A549 (cell line): Measurements from ENCODE around the gene AUTS2. TPM values are rescaled to one million over a fixed set of nuclear protein-coding genes. Genes with fewer than 3 reads are reported as not detected.

ENCODE experiments used
- ATAC-seq, 2 experiments: fragments of 200-7000 bp in 1 of 2; fragments of >200 bp in 1 of 2; cut with Nextera tagmentation in 1 of 2; cut with Tn5 transposase in 1 of 2; 3 replicates each; pipeline versions ENCODE4 v1.8.0 to v1.9.1; 2018 to 2020; ENCODE audit warnings: mild to moderate bottlenecking in 1 of 2, moderate library complexity in 1 of 2
- CTCF ChIA-PET: fragments of 300-600 bp; sonication (Branson Sonifier 250); formaldehyde crosslinking; extraction: SDS; loops from one replicate; lab custom pipeline; 2021; ENCODE audit warnings: antibody characterized with exemption, inconsistent platforms; lab: Yijun Ruan, JAX
- POLR2A ChIA-PET: fragments of 350-600 bp; formaldehyde crosslinking; extraction: SDS; loops from one replicate; lab custom pipeline; 2021; ENCODE audit warnings: antibody characterized with exemption, inconsistent platforms; lab: Yijun Ruan, JAX
- DNase-seq, 2 experiments: peaks; one replicate each; pipeline versions ENCODE4 v3.0.0 to v3.0.0-alpha.2; 2011 to 2016; ENCODE audit warnings: low read depth in 1 of 2, low spot score in 1 of 2
- FAIRE-seq: peaks from 2 replicates; lab custom pipeline; 2011; peaks lifted over from hg19 to GRCh38; lab: Jason Lieb, UNC
- H3K27ac ChIP-seq, 2 experiments: fragments of >200 bp; sonication (Bioruptor Twin); formaldehyde crosslinking; 3 replicates each; pipeline ENCODE4 v1.5.1; 2016 to 2017
- H3K4me1 ChIP-seq: fragments of >200 bp; sonication (Bioruptor Twin); formaldehyde crosslinking; 3 replicates; pipeline ENCODE4 v1.6.1; 2016
- H3K4me2 ChIP-seq: fragments of >200 bp; sonication (Bioruptor Twin); formaldehyde crosslinking; 3 replicates; pipeline ENCODE4 v1.6.1; 2016
- H3K4me3 ChIP-seq: fragments of >200 bp; sonication (Bioruptor Twin); formaldehyde crosslinking; 3 replicates; pipeline ENCODE4 v1.5.1; 2016
- H3K9me3 ChIP-seq: fragments of >200 bp; sonication (Bioruptor Twin); formaldehyde crosslinking; 3 replicates; pipeline ENCODE4 v1.6.1; 2016
- BHLHE40 ChIP-seq: IDR thresholded peaks from 2 replicates; pipeline ENCODE4 v1.6.1; 2012; ENCODE audit warnings: low read depth, low read length, inconsistent platforms
- CHD2 ChIP-seq: fragments of 150-350 bp; IDR thresholded peaks from 2 replicates; pipeline ENCODE4 v1.6.1; 2014; ENCODE audit warnings: low read length; ENCODE audit not compliant: partially characterized antibody
- FOSL2 ChIP-seq, 2 experiments: fragments of 450-650 bp in 1 of 2; fragments of >200 bp in 1 of 2; sonication (Bioruptor Twin) in 1 of 2; formaldehyde crosslinking; IDR thresholded peaks; 2 replicates each; pipeline versions ENCODE4 v1.5.0 to v1.6.1; 2016 to 2020; ENCODE audit warnings: mild to moderate bottlenecking in 1 of 2, moderate library complexity in 1 of 2
- GATA3 ChIP-seq: IDR thresholded peaks from 2 replicates; pipeline ENCODE4 v1.6.1; 2012; ENCODE audit warnings: borderline replicate concordance
- HEYL ChIP-seq: fragments of 250-450 bp; sonication (Bioruptor Pico); IDR thresholded peaks from 2 replicates; pipeline ENCODE4 v1.8.0; 2021; ENCODE audit warnings: mild to moderate bottlenecking, moderate library complexity
- HOXA7 ChIP-seq: fragments of 250-450 bp; sonication (Bioruptor Pico); IDR thresholded peaks from 2 replicates; pipeline ENCODE4 v1.5.0; 2020; ENCODE audit warnings: mild to moderate bottlenecking, moderate library complexity
- HOXB13 ChIP-seq: fragments of 250-450 bp; sonication (Bioruptor Pico); IDR thresholded peaks from 2 replicates; pipeline ENCODE4 v1.5.0; 2020; ENCODE audit warnings: low read depth, mild to moderate bottlenecking, moderate library complexity
- HOXB5 ChIP-seq: fragments of 250-450 bp; sonication (Bioruptor Pico); IDR thresholded peaks from 2 replicates; pipeline ENCODE4 v1.5.0; 2020; ENCODE audit warnings: mild to moderate bottlenecking, moderate library complexity
- JUN ChIP-seq, 2 experiments: fragments of >200 bp; sonication (Bioruptor Twin); formaldehyde crosslinking; IDR thresholded peaks; 2 replicates in 1 of 2; 3 replicates in 1 of 2; pipeline ENCODE4 v1.6.1; 2016 to 2017
- JUNB ChIP-seq: fragments of >200 bp; sonication (Bioruptor Twin); formaldehyde crosslinking; IDR thresholded peaks from 2 replicates; pipeline ENCODE4 v1.6.1; 2016
- KDM5A ChIP-seq: fragments of 200-600 bp; sonication (generic); IDR thresholded peaks from 2 replicates; pipeline ENCODE4 v1.6.1; 2016; ENCODE audit warnings: antibody characterized with exemption, mild to moderate bottlenecking
- MAFK ChIP-seq: fragments of 450-650 bp; IDR thresholded peaks from 2 replicates; pipeline ENCODE4 v1.6.1; 2014; ENCODE audit not compliant: partially characterized antibody
- MAZ ChIP-seq: fragments of 150-350 bp; IDR thresholded peaks from 2 replicates; pipeline ENCODE4 v1.6.1; 2014; ENCODE audit warnings: antibody characterized with exemption, low read depth, low read length, borderline replicate concordance
- NPAS2 ChIP-seq: fragments of 250-450 bp; sonication (Bioruptor Pico); IDR thresholded peaks from 2 replicates; pipeline ENCODE4 v1.8.0; 2022; ENCODE audit warnings: mild to moderate bottlenecking, moderate library complexity, borderline replicate concordance
- PHF8 ChIP-seq: fragments of 200-600 bp; sonication (generic); IDR thresholded peaks from 2 replicates; pipeline ENCODE4 v1.6.1; 2016; ENCODE audit warnings: low read depth, mild to moderate bottlenecking, antibody characterized with exemption, moderate library complexity, borderline replicate concordance
- POLR2AphosphoS2 ChIP-seq: conservative IDR thresholded peaks from 2 replicates; pipeline ENCODE4 v1.6.1; 2012; ENCODE audit warnings: low read length, improper control_type of control experiment, inconsistent platforms
- RAD21 ChIP-seq, 2 experiments: fragments of >200 bp in 1 of 2; sonication (Bioruptor Twin) in 1 of 2; formaldehyde crosslinking in 1 of 2; IDR thresholded peaks in 1 of 2; conservative IDR thresholded peaks in 1 of 2; 2 replicates in 1 of 2; 3 replicates in 1 of 2; pipeline ENCODE4 v1.6.1; 2012 to 2018; ENCODE audit warnings: inconsistent platforms in 1 of 2
- RCOR1 ChIP-seq: fragments of 150-350 bp; IDR thresholded peaks from 2 replicates; pipeline ENCODE4 v1.6.1; 2014; ENCODE audit warnings: antibody characterized with exemption, low read length, low read depth
- SMC3 ChIP-seq: fragments of >200 bp; sonication (Bioruptor Twin); formaldehyde crosslinking; IDR thresholded peaks from 3 replicates; pipeline ENCODE4 v1.6.1; 2018; ENCODE audit warnings: inconsistent platforms
- SREBF2 ChIP-seq: fragments of 450-650 bp; IDR thresholded peaks from 2 replicates; pipeline ENCODE4 v1.6.1; 2014; ENCODE audit warnings: mild to moderate bottlenecking, moderate library complexity
- TFCP2L1 ChIP-seq: fragments of 250-450 bp; sonication (Bioruptor Pico); IDR thresholded peaks from 2 replicates; pipeline ENCODE4 v1.5.0; 2021; ENCODE audit warnings: mild to moderate bottlenecking
- TP53 ChIP-seq: fragments of 250-450 bp; sonication (Bioruptor Pico); IDR thresholded peaks from 2 replicates; pipeline ENCODE4 v1.5.0; 2021; ENCODE audit warnings: mild to moderate bottlenecking, moderate library complexity
- ZFP36 ChIP-seq: fragments of 450-650 bp; IDR thresholded peaks from 2 replicates; pipeline ENCODE4 v1.6.1; 2014; ENCODE audit warnings: borderline replicate concordance; ENCODE audit not compliant: partially characterized antibody
- ZSCAN20 ChIP-seq: fragments of 250-450 bp; sonication (Bioruptor Pico); IDR thresholded peaks from 2 replicates; pipeline ENCODE4 v1.8.0; 2022; ENCODE audit warnings: mild to moderate bottlenecking, moderate library complexity
- WGBS: methylation state at CpG from one replicate; pipeline ENCODE4 v1.1.6; 2017; ENCODE audit errors: missing lambda C conversion rate; 5-methylcytosine and 5-hydroxymethylcytosine counted together
- polyA plus RNA-seq, 4 experiments: library from polyadenylated mRNA; depleted of rRNA in 3 of 4; stranded (reverse); fragments of >200 nt; fragmentation: RNase III in 1 of 4; extraction: RNeasy Plus Mini Kit Qiagen cat#74134 plus additional on column Dnase treatment in 1 of 4; gene quantifications; 2 replicates in 3 of 4; 3 replicates in 1 of 4; pipeline ENCODE4 v1.2.3, GENCODE V29; 2011 to 2017
- TF ChIP-seq, protein P1 (sequence below): fragments of 250-450 bp; sonication (Bioruptor Pico); IDR thresholded peaks from 2 replicates; pipeline ENCODE4 v1.5.0; 2020; ENCODE audit warnings: low read depth, mild to moderate bottlenecking, moderate library complexity

Gene AUTS2
- polyA plus RNA-seq, 2 of the 4 experiments (the other 2 are of a cell fraction), result 1.6 to 3.6 TPM

DNA sequence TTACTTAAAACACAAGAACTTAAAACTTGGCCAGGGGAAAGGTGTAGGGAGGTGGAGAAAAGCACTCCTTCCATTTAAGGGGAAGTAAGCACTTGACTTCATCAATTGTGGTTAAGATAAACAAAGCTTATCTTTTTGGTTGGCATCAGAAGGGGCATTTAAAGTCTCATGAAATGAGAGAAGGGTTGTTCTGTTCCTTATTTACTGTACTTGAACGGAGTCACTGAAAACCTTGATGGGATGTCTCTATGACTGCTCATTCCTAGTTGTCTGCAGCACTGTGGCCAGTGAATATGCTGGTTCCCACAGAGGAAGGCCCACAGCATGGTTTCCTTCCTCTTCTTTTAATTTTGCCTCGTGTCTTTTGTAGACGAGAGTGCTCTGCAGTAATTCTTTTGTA lies 229.3 kb downstream of the AUTS2 start:
- ChIA-PET CTCF (interaction anchor here (0.7 to 1.5 kb wide), 3 partner anchors 11 to 22 kb away, joined by 3 read pairs; no protein-coding TSS in a partner anchor), POLR2A (no interaction called here)
- no peak for TF ChIP-seq POLR2AphosphoS2
- TF ChIP-seq BHLHE40, result no peak
- TF ChIP-seq HOXB13 (CRISPR knock-in tag), result no peak
- TF ChIP-seq TFCP2L1 (CRISPR knock-in tag), result no peak
- TF ChIP-seq RAD21 (conservative IDR thresholded peaks at IDR 0.05 in 1 of 2, IDR thresholded peaks at IDR 0.05 in 1 of 2), result no peak
- no peak for TF ChIP-seq HEYL (CRISPR knock-in tag)
- no peak for TF ChIP-seq RCOR1
- no peak for TF ChIP-seq FOSL2 (IDR thresholded peaks at IDR 0.05)
- TF ChIP-seq FOSL2 (CRISPR knock-in tag; IDR thresholded peaks at IDR 0.05), result no peak
- no peak for TF ChIP-seq KDM5A
- no peak for TF ChIP-seq CHD2
- no peak for TF ChIP-seq SMC3
- no peak for TF ChIP-seq GATA3
- TF ChIP-seq NPAS2 (CRISPR knock-in tag), result no peak
- no peak for TF ChIP-seq MAFK
- no peak for TF ChIP-seq SREBF2
- TF ChIP-seq TP53, result no peak
- H3K4me1 ChIP-seq, result 0 out of 3 replicates have a peak, but pooled peaks cover 3% of the 10 kb centered on the region
- no peak overlapping the region for H3K27ac ChIP-seq
- ATAC-seq (no peak), FAIRE-seq (no peak), DNase-seq (no peak)
- no peak overlapping the region for H3K4me3 ChIP-seq
- peaks cover 5% of the 10 kb centered on the region for H3K9me3 ChIP-seq
- 31% methylated on average over 3 of the region's 3 CpGs for WGBS
- H3K4me2 ChIP-seq, result no peak overlapping the region

- Histone ChIP-seq H3K4me1 (0 out of 3 replicates have a peak, but pooled peaks cover 4% of the 10 kb centered on the region), H3K27ac (no peak overlapping the region), H3K9me3 (peaks cover 5% of the 10 kb centered on the region), H3K4me3 (no peak overlapping the region), H3K4me2 (no peak overlapping the region)
- POLR2A ChIA-PET, result no interaction called here
- no peak for TF ChIP-seq HOXB5
- TF ChIP-seq HOXA7, result no peak
- TF ChIP-seq ZFP36, result no peak
- TF ChIP-seq RAD21 (conservative IDR thresholded peaks at IDR 0.05 in 1 of 2, IDR thresholded peaks at IDR 0.05 in 1 of 2), result no peak
- ATAC-seq, result no peak
- WGBS, result 0% methylated on average over 2 of the region's 2 CpGs
- FAIRE-seq, result no peak
- CTCF ChIA-PET, result no interaction called here
- DNase-seq, result no peak
Measured at GRCh38 chr7:69832356-69832755, 234.1 kb downstream of the AUTS2 start.

GRCh38 chr7:69833964-69834363 lies 235.7 kb downstream of the AUTS2 start:
- WGBS, result 50% methylated on average over 6 of the region's 6 CpGs
- Histone ChIP-seq H3K4me1 (0 out of 3 replicates have a peak, but pooled peaks cover 6% of the 10 kb centered on the region), H3K9me3 (peaks cover 4% of the 10 kb centered on the region; the same call in 2 of the 3 replicates), H3K4me2 (no peak overlapping the region), H3K27ac (no peak overlapping the region), H3K4me3 (no peak overlapping the region)
- DNase-seq (no peak), ATAC-seq (no peak), FAIRE-seq (no peak)
- ChIA-PET POLR2A (no interaction called here), CTCF (interaction anchor here (0.6 kb wide), 1 partner anchor 423 kb away, joined by 3 read pairs; no protein-coding TSS in a partner anchor)
- no peak for TF ChIP-seq JUNB
- TF ChIP-seq RAD21 (conservative IDR thresholded peaks at IDR 0.05 in 1 of 2, IDR thresholded peaks at IDR 0.05 in 1 of 2), result no peak
- TF ChIP-seq, protein P1, sequence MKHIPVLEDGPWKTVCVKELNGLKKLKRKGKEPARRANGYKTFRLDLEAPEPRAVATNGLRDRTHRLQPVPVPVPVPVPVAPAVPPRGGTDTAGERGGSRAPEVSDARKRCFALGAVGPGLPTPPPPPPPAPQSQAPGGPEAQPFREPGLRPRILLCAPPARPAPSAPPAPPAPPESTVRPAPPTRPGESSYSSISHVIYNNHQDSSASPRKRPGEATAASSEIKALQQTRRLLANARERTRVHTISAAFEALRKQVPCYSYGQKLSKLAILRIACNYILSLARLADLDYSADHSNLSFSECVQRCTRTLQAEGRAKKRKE (CRISPR knock-in tag), result no peak
- TF ChIP-seq HOXA7, result no peak
- no peak for TF ChIP-seq JUN (IDR thresholded peaks at IDR 0.05)
- no peak for TF ChIP-seq TP53

DNA sequence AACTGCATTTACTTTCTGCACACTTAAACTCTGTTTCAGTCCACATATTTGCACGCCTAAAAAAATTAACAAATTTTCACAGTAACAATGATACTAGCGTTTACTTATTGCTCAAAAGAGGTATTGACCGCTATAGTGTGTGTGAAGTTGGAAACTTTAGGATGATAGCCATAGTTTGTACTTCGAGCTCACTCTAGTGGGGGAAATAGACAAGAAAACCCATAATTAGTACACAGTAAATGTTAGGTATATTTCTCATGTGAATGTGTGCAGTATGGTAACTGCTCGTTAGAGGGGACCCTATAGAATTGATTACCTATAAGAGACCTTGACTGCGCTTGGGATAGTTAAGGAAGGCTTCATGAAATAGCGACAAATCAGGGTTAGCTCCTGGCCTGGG lies 238.4 kb downstream of the AUTS2 start:
- POLR2A ChIA-PET, result no interaction called here
- Histone ChIP-seq H3K4me3 (no peak overlapping the region), H3K4me1 (0 out of 3 replicates have a peak, but pooled peaks cover 6% of the 10 kb centered on the region), H3K9me3 (no peaks in the 10 kb centered on the region), H3K27ac (no peak overlapping the region), H3K4me2 (no peak overlapping the region)
- no peak for FAIRE-seq
- TF ChIP-seq SMC3 (0 out of 3 replicates have a peak, but pooled peaks have one; percentile 17), RAD21 (conservative IDR thresholded peaks at IDR 0.05 in 1 of 2, IDR thresholded peaks at IDR 0.05 in 1 of 2) (peak; percentile 28 to 29; a peak in 3 of 5 replicates), PHF8 (no peak), ZSCAN20 (CRISPR knock-in tag) (no peak), MAZ (no peak), GATA3 (no peak)
- WGBS, result 52% methylated on average over 7 of the region's 7 CpGs
- CTCF ChIA-PET, result interaction anchor here (0.7 kb wide), 1 partner anchor 12 kb away, joined by 3 read pairs; no protein-coding TSS in a partner anchor
- no peak for DNase-seq
- ATAC-seq, result no peak
